Activated naive CD8-positive, alpha-beta T cell (primary cell): ENCODE data around the gene SLC49A3.
"Not testable (repeated sequence)": the region's sequence is repeated elsewhere in the genome, so short reads cannot be mapped to it uniquely, and the experiment has no call there.

Experiments
- H3K27ac Mint-ChIP-seq: one replicate; pipeline ENCODE4 v1.8.0; 2021; ENCODE audit warnings: mixed read lengths
- H3K27me3 Mint-ChIP-seq: one replicate; pipeline ENCODE4 v1.8.0; 2021; ENCODE audit warnings: mixed read lengths
- H3K36me3 Mint-ChIP-seq: one replicate; pipeline ENCODE4 v1.8.0; 2021; ENCODE audit warnings: mixed read lengths
- H3K4me1 Mint-ChIP-seq: one replicate; pipeline ENCODE4 v1.8.0; 2021; ENCODE audit warnings: low read depth, mixed read lengths
- H3K4me3 Mint-ChIP-seq: one replicate; pipeline ENCODE4 v1.8.0; 2021; ENCODE audit warnings: mild to moderate bottlenecking, mixed read lengths
- H3K9me3 Mint-ChIP-seq: one replicate; pipeline ENCODE4 v1.8.0; 2021; ENCODE audit warnings: low read depth, mixed read lengths

Gene SLC49A3

GRCh38 chr4:651884-652642, 36.9 kb downstream of the SLC49A3 start:
- no peak overlapping the region for H3K27ac Mint-ChIP-seq

DNA sequence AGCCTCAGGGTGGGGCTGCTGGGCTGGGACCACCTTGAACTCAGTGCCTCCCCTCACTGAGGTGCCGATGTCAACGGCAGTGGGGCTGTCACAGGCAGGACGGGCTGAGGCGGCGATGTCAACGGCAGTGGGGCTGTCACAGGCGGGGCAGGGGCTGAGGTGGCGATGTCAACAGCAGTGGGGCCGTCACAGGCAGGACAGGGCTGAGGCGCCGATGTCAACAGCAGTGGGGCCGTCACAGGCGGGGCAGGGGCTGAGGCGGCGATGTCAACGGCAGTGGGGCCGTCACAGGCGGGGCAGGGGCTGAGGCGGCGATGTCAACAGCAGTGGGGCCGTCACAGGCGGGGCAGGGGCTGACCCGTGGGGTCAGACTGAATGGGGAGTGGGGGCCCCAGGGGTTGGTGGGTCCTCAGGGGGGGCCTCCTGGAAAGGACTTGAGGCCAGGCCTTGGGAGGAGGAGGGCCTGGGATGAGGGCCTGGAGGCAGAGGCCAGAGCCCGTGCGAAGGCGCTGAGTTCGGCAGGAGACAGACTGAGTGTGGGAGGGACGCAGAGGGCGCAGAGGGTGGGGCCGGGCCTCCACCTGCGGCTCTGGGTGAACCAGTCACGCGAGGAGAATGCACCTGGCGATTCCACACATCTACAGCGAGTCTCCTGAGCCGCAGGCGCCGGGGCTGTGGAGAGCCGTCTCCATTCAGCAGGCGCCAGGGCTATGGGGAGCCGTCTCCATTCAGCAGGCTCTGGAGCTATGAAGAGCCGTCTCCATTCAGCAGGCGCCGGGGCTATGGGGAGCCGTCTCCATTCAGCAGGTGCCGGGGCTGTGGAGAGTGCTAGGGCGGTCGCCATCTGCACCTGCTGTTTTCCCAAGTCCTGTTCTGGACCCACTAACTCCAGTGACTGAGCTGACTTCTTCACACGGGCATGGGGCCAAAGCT, 37.7 kb downstream of the SLC49A3 start:
- Mint-ChIP-seq H3K9me3 (no peaks in the 10 kb centered on the region), H3K27me3 (peaks cover 5% of the 10 kb centered on the region), H3K4me1 (peaks cover 3% of the 10 kb centered on the region), H3K27ac (no peak overlapping the region), H3K4me3 (no peak overlapping the region), H3K36me3 (no peaks in the 10 kb centered on the region)

More at GRCh38 chr4:651884-652642, 36.9 kb downstream of the SLC49A3 start:
- Mint-ChIP-seq H3K36me3 (no peaks in the 10 kb centered on the region), H3K4me3 (no peak overlapping the region), H3K4me1 (no peaks in the 10 kb centered on the region), H3K9me3 (no peaks in the 10 kb centered on the region), H3K27me3 (no peaks in the 10 kb centered on the region)

DNA sequence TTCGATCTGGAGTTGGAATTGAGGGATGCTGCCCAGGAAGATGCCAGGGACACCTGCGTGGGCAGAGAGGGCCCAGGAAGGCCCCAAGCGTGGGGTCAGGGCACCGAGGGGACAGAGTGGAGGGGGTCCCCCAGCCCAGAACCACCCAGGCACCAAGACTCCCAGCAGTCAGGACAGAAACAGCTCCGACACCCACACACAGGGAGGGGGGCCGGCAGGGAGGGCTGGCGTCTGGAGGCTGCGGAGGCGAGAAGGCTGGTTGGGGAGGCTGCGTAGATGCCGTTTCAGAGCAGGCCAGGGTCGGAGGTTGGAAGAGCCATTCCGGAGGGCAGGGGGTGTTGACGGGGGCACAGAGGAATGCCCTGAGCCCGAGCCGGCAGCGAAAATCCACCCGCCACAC, 38.5 kb downstream of the SLC49A3 start:
- Mint-ChIP-seq H3K36me3 (no peaks in the 10 kb centered on the region), H3K9me3 (no peaks in the 10 kb centered on the region), H3K4me1 (peaks cover 7% of the 10 kb centered on the region), H3K27me3 (peaks cover 10% of the 10 kb centered on the region), H3K27ac (no peak overlapping the region), H3K4me3 (no peak overlapping the region)

- no peaks in the 10 kb centered on the region for H3K36me3 Mint-ChIP-seq
- H3K9me3 Mint-ChIP-seq: no peaks in the 10 kb centered on the region
- H3K27me3 Mint-ChIP-seq: peaks cover 10% of the 10 kb centered on the region
- no peak overlapping the region for H3K4me3 Mint-ChIP-seq
- H3K4me1 Mint-ChIP-seq: peaks cover 7% of the 10 kb centered on the region
- H3K27ac Mint-ChIP-seq: no peak overlapping the region
Observed at GRCh38 chr4:649751-650310, 39.1 kb downstream of the SLC49A3 start.

DNA sequence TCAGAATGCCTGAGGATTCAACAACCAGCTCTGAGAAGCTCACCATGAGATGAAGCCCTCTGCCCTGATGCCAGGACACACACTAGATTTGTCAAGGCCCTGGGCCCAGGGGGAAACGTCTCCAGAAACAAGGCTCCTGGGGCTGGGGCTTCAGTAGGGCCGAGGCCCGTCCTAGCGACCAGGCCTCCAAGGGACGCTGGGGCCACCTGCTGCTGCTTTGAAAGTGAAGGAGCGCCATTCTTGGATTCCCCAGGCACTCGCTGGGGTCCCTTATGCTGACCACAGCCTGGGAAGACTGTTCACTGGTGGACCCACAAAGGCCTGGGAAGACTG, 39.7 kb downstream of the SLC49A3 start:
- no peaks in the 10 kb centered on the region for H3K36me3 Mint-ChIP-seq
- H3K4me3 Mint-ChIP-seq: no peak overlapping the region
- H3K27ac Mint-ChIP-seq: no peak overlapping the region
- no peaks in the 10 kb centered on the region for H3K9me3 Mint-ChIP-seq
- H3K4me1 Mint-ChIP-seq: peaks cover 7% of the 10 kb centered on the region
- peaks cover 10% of the 10 kb centered on the region for H3K27me3 Mint-ChIP-seq

DNA sequence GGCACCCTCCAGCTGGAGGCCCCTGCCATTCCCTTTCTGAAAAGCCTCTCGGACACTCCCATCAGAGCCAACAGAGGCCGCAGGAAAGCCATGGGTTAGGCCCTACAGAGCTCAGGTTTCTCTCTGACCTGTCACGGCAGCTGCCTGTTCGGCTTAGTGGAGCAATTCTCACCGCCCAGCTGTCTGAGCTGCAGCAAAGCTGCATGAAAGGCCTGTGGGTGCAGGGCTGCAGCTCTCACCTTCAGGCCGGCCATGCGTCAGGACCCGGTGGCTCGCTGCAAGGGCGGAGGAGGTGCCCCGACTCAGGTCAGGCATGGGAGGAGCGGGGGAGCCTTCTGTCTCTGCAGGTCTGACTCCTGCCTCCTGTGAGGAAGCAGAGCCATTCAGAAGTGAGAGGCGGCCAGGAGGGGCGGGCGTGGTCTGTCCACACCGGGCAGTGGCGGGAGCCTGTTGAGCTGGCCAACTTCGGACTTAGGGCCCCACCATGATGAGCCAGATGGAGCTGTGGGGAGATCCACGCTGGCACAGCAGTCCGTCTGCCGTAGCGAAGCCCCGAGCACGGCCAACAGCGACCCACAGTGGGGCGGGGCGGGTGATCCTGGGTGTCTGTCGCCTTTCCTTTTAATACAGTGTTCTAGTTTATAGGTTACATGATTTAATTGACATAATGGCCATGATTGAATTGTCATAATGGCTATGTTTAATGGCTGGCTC, 40.2 kb downstream of the SLC49A3 start:
- H3K27ac Mint-ChIP-seq: no peak overlapping the region
- H3K9me3 Mint-ChIP-seq: no peaks in the 10 kb centered on the region
- no peak overlapping the region for H3K4me3 Mint-ChIP-seq
- peaks cover 7% of the 10 kb centered on the region for H3K4me1 Mint-ChIP-seq
- H3K36me3 Mint-ChIP-seq: no peaks in the 10 kb centered on the region
- peaks cover 10% of the 10 kb centered on the region for H3K27me3 Mint-ChIP-seq

DNA sequence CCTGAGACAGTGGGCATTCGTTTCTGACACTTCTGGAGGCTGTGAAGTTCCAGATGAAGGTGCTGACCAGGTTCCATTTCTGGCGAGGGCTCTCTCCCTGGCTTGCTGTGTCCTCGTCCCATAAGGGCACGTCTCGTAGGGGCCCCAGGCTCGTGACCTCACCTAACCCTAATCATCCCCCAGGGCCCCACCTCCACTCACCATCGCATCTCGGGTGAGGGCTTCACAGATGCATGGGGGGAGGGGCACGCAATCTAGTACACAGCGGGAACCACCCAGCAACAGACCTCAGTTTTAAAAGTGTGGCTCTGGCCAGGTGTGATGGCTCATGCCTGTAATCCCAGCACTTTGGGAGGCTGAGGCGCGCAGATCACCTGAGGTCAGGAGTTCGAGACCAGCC, 41.5 kb downstream of the SLC49A3 start:
- H3K36me3 Mint-ChIP-seq: peaks cover 2% of the 10 kb centered on the region
- no peaks in the 10 kb centered on the region for H3K9me3 Mint-ChIP-seq
- no peak overlapping the region for H3K4me3 Mint-ChIP-seq
- peaks cover 7% of the 10 kb centered on the region for H3K4me1 Mint-ChIP-seq
- H3K27ac Mint-ChIP-seq: no peak overlapping the region
- H3K27me3 Mint-ChIP-seq: peaks cover 14% of the 10 kb centered on the region

DNA sequence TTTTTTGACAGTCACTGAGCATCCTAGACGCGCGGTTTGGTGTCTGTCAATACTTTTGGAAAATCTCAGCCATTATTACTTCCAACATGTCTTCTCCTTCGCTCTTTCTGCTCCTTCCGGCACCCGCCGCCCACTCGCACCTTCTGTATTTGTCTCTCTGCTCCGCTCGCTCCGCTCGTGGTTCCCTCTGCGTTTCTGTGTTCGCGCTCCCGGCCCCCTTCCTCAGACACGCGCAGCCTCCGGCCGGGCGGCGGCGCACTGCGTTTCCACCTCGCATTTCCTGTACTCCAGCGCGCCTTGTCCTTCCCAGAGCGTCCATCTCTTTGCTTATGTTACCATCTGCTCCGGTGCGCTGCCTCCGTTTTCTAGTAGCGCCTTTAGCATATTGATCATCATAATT, 42.5 kb downstream of the SLC49A3 start:
- H3K4me1 Mint-ChIP-seq: peaks cover 7% of the 10 kb centered on the region
- H3K27me3 Mint-ChIP-seq: peaks cover 15% of the 10 kb centered on the region
- peak overlapping the region; percentile 71 for H3K4me3 Mint-ChIP-seq
- peak overlapping the region; percentile 80 for H3K27ac Mint-ChIP-seq
- peaks cover 2% of the 10 kb centered on the region for H3K36me3 Mint-ChIP-seq
- no peaks in the 10 kb centered on the region for H3K9me3 Mint-ChIP-seq

- H3K27me3 Mint-ChIP-seq: peaks cover 16% of the 10 kb centered on the region
- not testable (repeated sequence) for H3K27ac Mint-ChIP-seq, H3K9me3 Mint-ChIP-seq, H3K36me3 Mint-ChIP-seq, H3K4me1 Mint-ChIP-seq, H3K4me3 Mint-ChIP-seq
Observed at GRCh38 chr4:642366-642765, 46.6 kb downstream of the SLC49A3 start.

- no peaks in the 10 kb centered on the region for H3K36me3 Mint-ChIP-seq
- no peak overlapping the region for H3K4me3 Mint-ChIP-seq
- no peak overlapping the region for H3K27ac Mint-ChIP-seq
- H3K27me3 Mint-ChIP-seq: peaks cover 5% of the 10 kb centered on the region
- no peaks in the 10 kb centered on the region for H3K9me3 Mint-ChIP-seq
- H3K4me1 Mint-ChIP-seq: no peaks in the 10 kb centered on the region
Observed at GRCh38 chr4:637536-638280, 51.2 kb downstream of the SLC49A3 start.

GRCh38 chr4:636628-637159, 52.3 kb downstream of the SLC49A3 start:
- H3K9me3 Mint-ChIP-seq: no peaks in the 10 kb centered on the region
- no peak overlapping the region for H3K27ac Mint-ChIP-seq
- H3K4me3 Mint-ChIP-seq: no peak overlapping the region
- H3K36me3 Mint-ChIP-seq: no peaks in the 10 kb centered on the region
- H3K27me3 Mint-ChIP-seq: peaks cover 4% of the 10 kb centered on the region
- H3K4me1 Mint-ChIP-seq: no peaks in the 10 kb centered on the region

DNA sequence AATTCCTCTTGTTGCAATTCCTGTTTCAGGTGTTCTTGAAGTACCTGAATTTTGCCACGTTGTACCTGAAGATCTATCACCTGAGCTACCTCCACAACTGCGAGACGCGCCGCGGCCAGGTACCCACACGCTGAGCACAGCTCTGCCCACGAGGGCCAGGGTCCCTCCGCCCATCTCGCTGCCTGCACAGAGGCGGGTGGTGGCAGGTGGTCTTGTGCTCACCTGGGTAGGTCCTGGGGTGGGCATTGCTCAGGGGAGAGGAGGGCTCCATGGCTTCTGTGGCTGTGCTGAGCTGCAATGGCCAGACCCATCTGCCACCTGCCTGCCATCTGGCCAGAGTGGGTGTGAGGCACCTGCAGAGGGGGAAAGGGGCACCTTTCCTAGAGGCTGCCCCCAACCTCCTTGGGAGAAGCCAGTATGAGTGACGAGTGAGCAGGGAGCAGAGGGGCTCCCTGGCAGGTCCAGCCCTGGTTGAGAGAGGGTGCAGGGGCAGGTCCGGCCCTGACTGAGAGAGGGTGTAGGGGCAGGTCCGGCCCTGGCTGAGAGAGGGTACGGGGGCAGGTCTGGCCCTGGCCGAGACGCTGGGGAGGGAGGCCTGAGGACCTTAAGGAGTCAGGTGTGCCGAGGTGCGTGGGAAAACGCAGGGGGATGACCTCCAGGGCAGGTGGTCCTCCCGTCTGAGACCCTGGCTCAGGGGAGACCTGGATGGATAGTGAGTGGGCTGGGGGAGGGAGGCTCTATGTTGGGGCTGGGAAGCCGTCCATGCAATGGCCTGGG, 52.9 kb downstream of the SLC49A3 start:
- Mint-ChIP-seq H3K36me3 (no peaks in the 10 kb centered on the region), H3K4me3 (no peak overlapping the region), H3K27me3 (peaks cover 4% of the 10 kb centered on the region), H3K4me1 (no peaks in the 10 kb centered on the region), H3K9me3 (no peaks in the 10 kb centered on the region), H3K27ac (no peak overlapping the region)

DNA sequence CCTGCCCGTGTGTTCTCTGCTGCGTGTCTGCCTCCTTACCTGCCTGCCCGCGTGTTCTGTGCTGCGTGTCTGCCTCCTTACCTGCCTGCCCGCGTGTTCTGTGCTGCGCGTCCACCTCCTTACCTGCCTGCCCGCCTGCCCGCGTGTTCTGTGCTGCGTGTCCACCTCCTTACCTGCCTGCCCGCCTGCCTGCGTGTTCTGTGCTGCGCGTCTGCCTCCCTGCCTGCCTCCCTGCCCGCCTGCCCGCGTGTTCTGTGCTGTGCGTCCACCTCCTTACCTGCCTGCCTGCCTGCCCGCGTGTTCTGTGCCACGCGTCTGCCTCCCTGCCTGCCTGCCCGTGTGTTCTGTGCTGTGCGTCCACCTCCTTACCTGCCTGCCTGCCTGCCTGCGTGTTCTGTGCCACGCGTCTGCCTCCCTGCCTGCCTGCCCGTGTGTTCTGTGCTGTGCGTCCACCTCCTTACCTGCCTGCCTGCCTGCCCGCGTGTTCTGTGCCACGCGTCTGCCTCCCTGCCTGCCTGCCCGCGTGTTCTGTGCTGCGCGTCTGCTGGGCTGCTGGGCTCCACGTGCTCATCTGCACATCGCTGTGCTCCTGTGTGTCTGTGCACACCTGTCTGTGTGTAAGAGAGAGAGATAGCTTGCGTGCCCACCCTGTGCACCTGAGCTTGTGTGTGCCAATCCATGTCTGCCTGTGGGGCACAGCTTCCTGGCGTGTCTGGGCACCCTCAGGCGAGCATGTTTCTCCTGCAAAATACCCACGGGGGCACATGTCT, 53.7 kb downstream of the SLC49A3 start:
- not testable (repeated sequence) for H3K4me1 Mint-ChIP-seq, H3K27me3 Mint-ChIP-seq, H3K36me3 Mint-ChIP-seq, H3K9me3 Mint-ChIP-seq, H3K4me3 Mint-ChIP-seq, H3K27ac Mint-ChIP-seq
